Liver (tissue), 3 donors: ENCODE measurements around the gene RALGPS2.

Experiments used
- CTCF ChIP-seq: fragments of 150-350 bp; IDR thresholded peaks from 2 replicates; pipeline ENCODE4 v1.5.1; 2017; ENCODE audit warnings: improper control_type of control experiment, low read depth, low read length; ENCODE audit not compliant: missing input control
- EGR1 ChIP-seq, 2 donors: IDR thresholded peaks; 2 replicates each; pipeline ENCODE4 v1.6.1; 2016 to 2018; ENCODE audit warnings: antibody characterized with exemption in 2 of 2, low read depth in 2 of 2
- FOXA2 ChIP-seq: IDR thresholded peaks from 2 replicates; pipeline ENCODE4 v1.6.1; 2016; ENCODE audit warnings: antibody characterized with exemption
- GABPA ChIP-seq, 2 donors: IDR thresholded peaks in 1 of 2; conservative IDR thresholded peaks in 1 of 2; 2 replicates each; pipeline ENCODE4 v1.6.1; 2016; ENCODE audit warnings: antibody characterized with exemption in 2 of 2, mild to moderate bottlenecking in 1 of 2, moderate library complexity in 1 of 2
- RAD21 ChIP-seq, 2 donors: IDR thresholded peaks; 2 replicates each; pipeline ENCODE4 v1.6.1; 2016; ENCODE audit warnings: antibody characterized with exemption in 2 of 2, mild to moderate bottlenecking in 2 of 2
- RXRA ChIP-seq, 2 donors: IDR thresholded peaks; 2 replicates each; pipeline ENCODE4 v1.6.1; 2017 to 2018; ENCODE audit warnings: antibody characterized with exemption in 2 of 2, mild to moderate bottlenecking in 1 of 2
- SP1 ChIP-seq: IDR thresholded peaks from 2 replicates; pipeline ENCODE4 v1.6.1; 2018; ENCODE audit warnings: antibody characterized with exemption, mild to moderate bottlenecking
- YY1 ChIP-seq: IDR thresholded peaks from 2 replicates; pipeline ENCODE4 v1.6.1; 2016; ENCODE audit warnings: antibody characterized with exemption, mild to moderate bottlenecking
- ZBTB33 ChIP-seq: IDR thresholded peaks from 2 replicates; pipeline ENCODE4 v1.6.1; 2016; ENCODE audit warnings: antibody characterized with exemption
- donor health status: healthy.
- donor health status: healthy.

GRCh38 chr1:178819123-178819522 is 94.1 kb downstream of the RALGPS2 start:
- TF ChIP-seq RXRA (IDR thresholded peaks at IDR 0.05) (no peak), ZBTB33 (no peak), CTCF (no peak), FOXA2 (no peak), EGR1 (IDR thresholded peaks at IDR 0.05; ENCODE audit: low read depth in 2 of 2) (no peak), RAD21 (IDR thresholded peaks at IDR 0.05) (no peak), SP1 (no peak), YY1 (no peak), GABPA (IDR thresholded peaks at IDR 0.05 in 1 of 2, conservative IDR thresholded peaks at IDR 0.05 in 1 of 2) (no peak)
